LNCAP (cell line): ENCODE results near the gene LINGO1.

ENCODE experiments used
- TF ChIP-seq, protein P1 (sequence below): fragments of 450-650 bp; IDR thresholded peaks from 2 replicates; pipeline ENCODE4 v1.5.1; 2017; ENCODE audit warnings: mild to moderate bottlenecking

The LINGO1 gene

DNA sequence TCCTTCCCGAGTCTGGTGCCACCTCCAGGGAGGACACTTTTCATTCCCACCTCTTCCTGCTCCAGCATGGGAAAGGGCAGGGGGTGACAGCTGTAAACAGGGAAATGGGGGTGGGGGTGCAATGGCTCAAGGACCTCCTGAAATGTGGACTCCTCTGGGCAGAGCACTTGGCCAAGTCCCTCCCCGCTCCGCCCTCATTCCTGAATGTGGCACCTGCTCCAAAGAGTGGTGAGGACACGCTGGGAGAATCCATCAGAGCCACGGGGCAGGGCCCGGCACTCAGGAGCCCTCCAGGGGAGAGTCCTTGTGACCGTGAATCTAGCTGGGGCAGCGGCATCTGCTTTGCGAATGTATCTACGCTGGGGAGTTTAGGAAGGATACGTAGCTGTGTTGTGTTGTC lies 11.1 kb upstream of the LINGO1 start:
- TF ChIP-seq, protein P1, sequence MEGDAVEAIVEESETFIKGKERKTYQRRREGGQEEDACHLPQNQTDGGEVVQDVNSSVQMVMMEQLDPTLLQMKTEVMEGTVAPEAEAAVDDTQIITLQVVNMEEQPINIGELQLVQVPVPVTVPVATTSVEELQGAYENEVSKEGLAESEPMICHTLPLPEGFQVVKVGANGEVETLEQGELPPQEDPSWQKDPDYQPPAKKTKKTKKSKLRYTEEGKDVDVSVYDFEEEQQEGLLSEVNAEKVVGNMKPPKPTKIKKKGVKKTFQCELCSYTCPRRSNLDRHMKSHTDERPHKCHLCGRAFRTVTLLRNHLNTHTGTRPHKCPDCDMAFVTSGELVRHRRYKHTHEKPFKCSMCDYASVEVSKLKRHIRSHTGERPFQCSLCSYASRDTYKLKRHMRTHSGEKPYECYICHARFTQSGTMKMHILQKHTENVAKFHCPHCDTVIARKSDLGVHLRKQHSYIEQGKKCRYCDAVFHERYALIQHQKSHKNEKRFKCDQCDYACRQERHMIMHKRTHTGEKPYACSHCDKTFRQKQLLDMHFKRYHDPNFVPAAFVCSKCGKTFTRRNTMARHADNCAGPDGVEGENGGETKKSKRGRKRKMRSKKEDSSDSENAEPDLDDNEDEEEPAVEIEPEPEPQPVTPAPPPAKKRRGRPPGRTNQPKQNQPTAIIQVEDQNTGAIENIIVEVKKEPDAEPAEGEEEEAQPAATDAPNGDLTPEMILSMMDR, result no peak

DNA sequence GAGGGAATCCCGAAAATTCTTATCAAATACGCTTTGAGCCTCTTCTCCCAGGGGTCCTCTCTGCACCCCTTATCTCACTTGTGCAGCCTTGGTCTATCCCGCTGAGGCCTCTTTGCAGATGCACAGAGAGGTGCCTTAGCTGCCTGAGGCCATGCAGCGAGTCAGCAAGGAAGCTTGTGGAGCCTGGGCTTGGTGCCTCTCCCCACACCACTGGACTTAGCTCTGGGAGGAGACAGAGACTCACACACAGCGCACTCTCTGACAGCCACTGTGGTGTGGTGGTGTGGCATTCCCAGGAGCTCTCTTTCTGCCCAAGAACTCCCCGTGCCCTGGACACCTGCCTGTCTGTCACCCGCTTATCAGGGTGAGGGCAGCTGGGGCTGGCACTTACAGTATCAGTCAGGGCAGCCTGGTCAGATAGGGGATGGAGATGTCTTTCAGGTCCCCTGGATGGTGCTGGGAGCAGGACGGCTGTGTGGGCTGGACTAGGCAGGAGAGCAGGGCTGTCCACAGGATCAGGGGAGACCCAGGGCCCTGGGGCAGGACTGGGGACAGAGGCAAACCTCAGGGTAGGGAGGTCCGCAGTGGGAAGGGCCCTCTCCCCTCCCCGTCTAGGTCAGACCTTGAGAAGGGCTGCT lies 10.2 kb upstream of the LINGO1 start:
- TF ChIP-seq, protein P1, result no peak

DNA sequence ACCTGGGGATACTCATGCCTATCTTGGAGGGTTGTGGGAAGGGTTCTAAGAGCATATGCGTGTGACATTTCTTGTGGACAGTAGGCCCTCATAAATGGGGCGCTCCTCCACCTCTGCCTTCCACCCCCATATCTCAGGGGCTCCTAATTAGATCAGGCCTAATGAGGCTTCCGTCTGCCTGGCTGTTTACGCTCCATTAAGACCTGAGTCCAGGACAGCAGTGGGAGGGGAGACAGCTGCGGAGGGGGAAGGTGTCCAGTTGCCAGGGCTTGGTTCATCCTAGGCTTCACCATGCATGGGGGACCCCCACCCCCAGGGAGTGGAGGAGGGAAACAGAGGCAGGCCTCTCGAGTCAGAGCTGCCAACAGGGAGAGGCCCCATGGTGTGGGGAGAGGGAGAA lies 9.3 kb upstream of the LINGO1 start:
- TF ChIP-seq, protein P1, result no peak

DNA sequence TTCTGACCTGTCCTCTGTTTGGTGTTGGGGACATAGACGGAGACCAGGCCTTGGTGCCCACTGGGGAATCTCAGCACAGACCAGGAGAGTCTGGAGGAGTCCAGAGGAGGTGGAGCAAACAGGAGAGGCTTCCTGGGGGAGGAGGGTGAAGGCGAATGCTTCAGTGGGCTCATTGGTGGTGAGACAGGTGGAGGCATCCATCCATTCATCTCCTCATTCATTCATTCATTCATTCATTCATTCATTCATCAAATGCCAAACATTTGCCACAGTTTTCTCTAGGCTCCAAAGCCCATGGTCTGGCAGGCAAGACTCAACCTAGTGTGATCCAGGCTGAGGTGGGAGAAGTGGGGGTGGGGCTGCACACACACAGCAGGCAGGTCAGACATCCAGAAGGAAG lies 7.9 kb upstream of the LINGO1 start:
- TF ChIP-seq, protein P1, result no peak

DNA sequence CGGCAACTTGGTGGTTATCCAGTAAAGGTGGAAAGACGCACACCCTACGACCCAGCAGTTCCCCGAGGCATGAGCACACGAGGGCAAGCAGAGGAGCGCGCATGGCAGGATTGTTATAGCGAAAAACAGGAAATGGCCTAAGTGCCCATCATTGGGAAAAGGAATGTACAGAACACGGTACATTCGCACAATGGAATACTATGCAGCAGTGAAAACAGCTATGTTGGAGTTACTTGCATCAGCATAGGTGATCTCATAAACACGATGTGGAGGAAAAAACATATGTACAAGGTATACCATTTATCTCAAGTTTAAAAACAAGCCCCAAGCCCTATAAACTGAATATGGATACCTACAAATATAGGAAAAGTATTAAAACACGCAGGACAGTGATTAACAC lies 6.7 kb upstream of the LINGO1 start:
- TF ChIP-seq, protein P1, result no peak

DNA sequence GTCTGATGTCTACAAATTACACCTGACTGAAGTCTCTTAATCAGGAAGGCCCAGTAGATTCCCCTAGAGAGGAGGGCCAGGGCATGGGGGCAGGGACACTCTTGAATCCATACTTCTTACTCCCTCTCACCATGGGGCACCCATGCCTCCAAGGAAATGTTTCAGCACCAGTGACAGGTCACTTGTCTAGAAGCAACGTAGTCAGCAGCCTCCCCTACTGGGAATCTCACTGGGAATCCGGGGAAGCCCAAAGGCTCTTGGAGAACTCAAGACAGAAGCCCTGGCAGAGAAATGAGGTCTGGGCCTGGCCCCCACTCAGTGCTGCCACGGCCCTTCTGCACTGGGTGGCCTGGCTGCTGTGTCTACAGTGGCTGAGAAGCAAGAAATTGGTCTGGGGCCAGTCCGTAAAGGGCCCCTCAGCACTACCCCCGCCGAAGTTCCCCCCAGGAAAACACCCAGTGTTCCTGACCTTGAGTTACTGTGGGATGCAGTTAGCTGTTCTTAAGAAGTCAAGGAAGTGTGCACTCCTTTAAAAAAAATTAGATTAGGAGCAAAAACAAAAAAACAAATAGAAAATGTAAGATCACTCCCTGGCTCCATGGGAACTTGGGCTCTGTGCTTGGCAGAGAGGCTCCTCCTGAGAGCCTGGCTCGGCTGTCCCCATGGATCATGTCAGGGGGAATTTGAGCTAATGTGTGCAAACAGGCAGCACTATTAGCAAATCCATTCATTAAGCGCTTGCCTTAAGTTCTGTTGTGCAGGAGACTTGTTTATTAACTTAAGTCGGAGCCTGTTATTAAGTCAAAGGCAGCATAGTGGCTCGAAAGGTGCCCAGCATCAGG lies 5.4 kb upstream of the LINGO1 start:
- TF ChIP-seq, protein P1, result no peak

DNA sequence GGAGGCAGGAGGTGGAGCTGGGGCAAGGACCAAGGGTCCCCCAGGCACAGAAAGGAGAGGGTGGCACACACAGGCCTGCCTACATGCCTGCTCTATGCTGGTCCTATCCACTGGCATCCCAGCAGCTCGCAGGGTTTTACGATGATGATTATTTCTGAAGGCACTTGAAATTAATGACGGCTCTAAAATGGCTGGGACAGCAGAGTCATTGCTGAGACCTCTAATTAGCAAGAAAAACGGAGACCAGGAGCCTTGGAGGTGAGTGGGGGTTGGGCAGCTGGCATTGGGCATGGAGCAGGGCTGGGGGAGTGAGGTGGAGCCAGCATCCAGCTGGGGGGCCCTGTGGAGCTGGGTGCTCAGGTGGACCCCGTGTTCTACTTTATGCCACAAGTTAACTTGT lies 3.5 kb upstream of the LINGO1 start:
- TF ChIP-seq, protein P1, result no peak
